ENCODE results near the gene C2orf72.
"Not testable (repeated sequence)": the region's sequence is repeated elsewhere in the genome, so short reads cannot be mapped to it uniquely, and the experiment has no call there.

Gene C2orf72

GRCh38 chr2:231037202-231037730, at the start of gene C2orf72:
Gene C2orf72 (plus strand): TSS chr2:231037523. CDS start chr2:231037566, 43 bp downstream.
- DNase-seq = no peak

- no peak for DNase-seq
These were observed 47.6 kb upstream of the C2orf72 start for GRCh38 chr2:230989731-230990130.

- DNase-seq = no peak
These were observed 47.0 kb upstream of the C2orf72 start for GRCh38 chr2:230990131-230990898.

GRCh38 chr2:230990899-230991150, 46.5 kb upstream of the C2orf72 start:
- no peak for DNase-seq

- DNase-seq = no peak
These were observed 45.7 kb upstream of the C2orf72 start for GRCh38 chr2:230991598-230991997.

GRCh38 chr2:230995821-230996220, 41.5 kb upstream of the C2orf72 start, which contains the start of gene SPATA3:
Gene SPATA3 (plus strand): TSS chr2:230996121. CDS start chr2:230996234, 113 bp downstream.
- no peak for DNase-seq

GRCh38 chr2:230996661-230997060, 40.7 kb upstream of the C2orf72 start:
- no peak for DNase-seq

- no peak for DNase-seq
These were observed 38.4 kb upstream of the C2orf72 start for GRCh38 chr2:230998882-230999281.

- DNase-seq = no peak
These were observed 37.8 kb upstream of the C2orf72 start for GRCh38 chr2:230999477-230999876.

GRCh38 chr2:231000211-231000904, 37.0 kb upstream of the C2orf72 start:
- DNase-seq = no peak

- DNase-seq = no peak
These were observed 36.3 kb upstream of the C2orf72 start for GRCh38 chr2:231001036-231001435.

- no peak for DNase-seq
These were observed 35.4 kb upstream of the C2orf72 start for GRCh38 chr2:231001921-231002320.

GRCh38 chr2:231002641-231003040, 34.7 kb upstream of the C2orf72 start:
- DNase-seq = no peak

- no peak for DNase-seq
These were observed 34.1 kb upstream of the C2orf72 start for GRCh38 chr2:231003186-231003585.

- DNase-seq = not testable (repeated sequence)
These were observed 32.4 kb upstream of the C2orf72 start for GRCh38 chr2:231004930-231005329.

GRCh38 chr2:231007286-231008098, 29.8 kb upstream of the C2orf72 start:
- DNase-seq = no peak

GRCh38 chr2:231008131-231008530, 29.2 kb upstream of the C2orf72 start:
- DNase-seq = no peak

- DNase-seq = no peak
These were observed 27.9 kb upstream of the C2orf72 start for GRCh38 chr2:231009236-231009919.

- DNase-seq = no peak
These were observed 27.1 kb upstream of the C2orf72 start for GRCh38 chr2:231010201-231010730.

- DNase-seq = no peak
These were observed 25.8 kb upstream of the C2orf72 start for GRCh38 chr2:231011526-231011925.

GRCh38 chr2:231012463-231012862, 24.9 kb upstream of the C2orf72 start:
- no peak for DNase-seq

- DNase-seq = no peak
These were observed 23.5 kb upstream of the C2orf72 start for GRCh38 chr2:231013820-231014219.

Measured in T1000 (cell line).